Left lobe of liver (tissue), 2 donors: ENCODE results near the gene IL11RA. TPM values are rescaled to one million over a fixed set of nuclear protein-coding genes. Genes with fewer than 3 reads are reported as not detected.

Source experiments
- ATAC-seq: fragments of 200-7000 bp; cut with Tn5 transposase; one replicate; pipeline ENCODE4 v1.9.1; 2020; ENCODE audit warnings: mild to moderate bottlenecking, moderate library complexity
- DNase-seq: peaks from one replicate; pipeline ENCODE4 v3.0.0-alpha.2; 2020; ENCODE audit warnings: low spot score
- total RNA-seq: library from RNA; stranded (reverse); gene quantifications from one replicate; pipeline ENCODE4 v1.2.1, GENCODE V29; 2021
- donor health status: DM: no; HTN: no; CAD: no; lungs with moderate emphysema.
- donor health status: DM: no; HTN: yes; CAD: no.

Gene IL11RA
- 26.5 TPM for total RNA-seq

DNA sequence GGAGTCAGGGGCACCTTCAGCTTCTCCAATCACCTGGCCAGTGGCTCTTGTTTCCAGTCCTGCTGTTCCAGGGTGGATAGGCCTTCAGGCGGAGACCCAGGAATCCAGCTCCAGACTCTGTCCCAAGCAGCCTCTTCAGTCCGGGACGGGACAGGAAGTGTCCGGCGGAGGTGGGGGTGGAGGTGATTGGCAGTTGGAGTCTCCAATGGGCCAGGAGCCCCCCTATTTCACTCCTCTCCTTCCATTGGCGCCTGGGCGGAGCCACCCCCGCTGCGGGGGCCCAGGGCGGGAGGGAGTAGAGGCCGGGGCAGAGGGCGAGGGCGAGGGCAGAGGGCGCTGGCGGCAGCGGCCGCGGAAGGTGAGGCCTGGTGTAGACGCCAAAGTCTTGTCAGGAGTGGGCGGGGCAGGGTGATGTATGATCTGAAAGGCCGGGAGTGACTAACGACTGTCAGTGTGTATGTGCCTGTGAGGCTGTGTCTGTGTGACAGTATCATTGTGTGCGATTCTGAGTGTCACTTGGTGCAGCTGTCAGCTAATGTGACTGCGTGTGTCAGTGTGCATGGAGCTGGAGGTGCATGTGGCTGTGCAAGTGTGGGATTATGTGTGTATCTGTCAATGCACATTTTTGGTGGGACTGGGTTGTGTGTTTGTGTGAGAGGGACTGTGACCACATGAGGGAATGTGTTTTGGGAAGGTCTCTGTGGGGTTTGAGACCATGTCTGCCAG, at the start of gene IL11RA:
Gene IL11RA, plus strand, starts transcription at position 310 of the 726 bp plus-strand sequence. CDS start 3,033 bp downstream, outside the sequence.
- ATAC-seq (peak; percentile 82), DNase-seq (peak; percentile 98)

DNA sequence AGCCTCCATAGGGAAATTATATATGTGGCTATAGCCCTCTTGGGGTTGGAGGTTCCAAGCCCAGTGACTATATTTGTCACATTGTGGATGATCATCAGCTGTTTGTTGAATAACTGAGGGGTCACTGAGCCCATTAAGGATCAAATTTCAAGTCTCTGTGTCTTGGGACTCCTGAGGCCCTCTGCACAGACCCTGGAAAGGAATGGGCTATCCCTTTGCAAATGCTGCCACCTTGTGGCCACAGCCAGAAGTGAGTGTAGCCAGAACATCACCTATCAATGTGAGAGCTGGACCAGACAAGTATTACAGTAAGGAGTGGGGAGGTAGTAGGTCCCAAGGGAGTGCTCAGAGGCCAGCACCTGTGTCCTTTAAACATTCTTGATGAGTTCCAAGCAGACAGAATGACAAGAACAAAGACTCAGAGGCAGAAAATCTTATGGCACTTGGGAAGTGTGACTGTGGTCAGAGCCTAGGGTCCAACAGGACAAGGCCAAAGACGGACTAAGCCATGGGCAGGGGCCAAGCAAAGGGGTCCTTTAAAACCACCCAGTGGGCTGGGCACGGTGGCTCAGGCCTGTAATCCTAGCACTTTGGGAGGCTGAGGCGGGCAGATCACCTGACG, 48.3 kb upstream of the IL11RA start:
- DNase-seq (peak; percentile 82), ATAC-seq (peak; percentile 88)

DNA sequence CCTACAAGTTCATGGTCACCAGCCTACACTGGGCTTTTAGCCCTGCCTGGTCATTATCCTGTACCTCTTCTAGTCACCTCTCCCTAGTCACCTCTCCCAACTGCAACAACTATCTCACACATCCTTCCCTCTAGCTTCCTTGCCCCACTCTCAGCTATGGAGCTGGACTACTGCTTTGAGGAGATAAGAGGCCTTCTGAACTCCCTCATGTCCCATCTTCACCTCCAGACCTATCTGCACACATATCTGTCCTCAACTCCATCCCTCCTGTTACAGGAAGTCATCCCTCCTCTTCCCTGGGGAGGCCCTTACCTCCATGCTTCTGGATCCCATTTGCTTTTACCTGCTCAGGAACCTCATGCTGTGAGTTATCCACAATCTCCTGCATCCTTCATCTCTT, 45.8 kb upstream of the IL11RA start:
- DNase-seq = no peak
- ATAC-seq = no peak

DNA sequence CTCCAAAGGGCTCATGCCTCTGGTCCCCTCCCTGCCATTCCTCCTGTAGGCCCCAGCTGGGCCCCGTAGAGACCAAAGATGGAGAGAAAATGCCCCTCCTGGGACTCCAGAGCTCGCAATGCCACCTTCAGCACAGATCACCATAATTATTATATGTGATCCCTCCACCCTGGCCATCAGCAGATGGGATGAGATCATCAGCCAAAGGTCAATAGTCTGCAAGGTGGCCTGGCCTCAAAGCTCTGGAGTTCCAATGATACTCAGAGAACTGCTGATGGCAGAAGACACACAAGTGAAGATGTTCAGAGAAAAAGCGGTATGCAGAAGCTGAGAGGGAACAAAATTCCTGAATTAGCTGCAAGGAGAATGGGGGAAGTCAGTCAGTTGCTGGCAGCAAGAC, 45.1 kb upstream of the IL11RA start:
- ATAC-seq (peak; percentile 70), DNase-seq (no peak)

DNA sequence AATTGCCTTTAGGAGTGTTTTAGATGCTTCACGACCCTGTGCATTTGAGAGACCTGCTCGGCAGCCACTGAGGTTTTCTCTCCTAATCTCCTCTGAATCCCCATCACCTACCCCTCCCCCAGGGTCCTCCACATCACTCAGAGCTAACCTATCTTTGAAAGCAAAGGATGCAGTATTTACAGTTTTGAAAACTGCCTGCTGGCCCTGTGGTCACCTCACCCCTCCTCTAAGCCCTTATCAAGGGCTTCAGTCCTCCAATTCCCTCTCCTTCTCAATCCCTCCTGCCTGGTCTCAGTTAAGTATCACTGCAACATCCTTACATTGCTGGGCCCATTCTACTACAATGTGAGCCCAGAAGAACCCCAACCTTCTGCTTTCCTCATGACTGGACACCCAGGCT, 44.7 kb upstream of the IL11RA start:
- no peak for ATAC-seq
- DNase-seq = no peak

DNA sequence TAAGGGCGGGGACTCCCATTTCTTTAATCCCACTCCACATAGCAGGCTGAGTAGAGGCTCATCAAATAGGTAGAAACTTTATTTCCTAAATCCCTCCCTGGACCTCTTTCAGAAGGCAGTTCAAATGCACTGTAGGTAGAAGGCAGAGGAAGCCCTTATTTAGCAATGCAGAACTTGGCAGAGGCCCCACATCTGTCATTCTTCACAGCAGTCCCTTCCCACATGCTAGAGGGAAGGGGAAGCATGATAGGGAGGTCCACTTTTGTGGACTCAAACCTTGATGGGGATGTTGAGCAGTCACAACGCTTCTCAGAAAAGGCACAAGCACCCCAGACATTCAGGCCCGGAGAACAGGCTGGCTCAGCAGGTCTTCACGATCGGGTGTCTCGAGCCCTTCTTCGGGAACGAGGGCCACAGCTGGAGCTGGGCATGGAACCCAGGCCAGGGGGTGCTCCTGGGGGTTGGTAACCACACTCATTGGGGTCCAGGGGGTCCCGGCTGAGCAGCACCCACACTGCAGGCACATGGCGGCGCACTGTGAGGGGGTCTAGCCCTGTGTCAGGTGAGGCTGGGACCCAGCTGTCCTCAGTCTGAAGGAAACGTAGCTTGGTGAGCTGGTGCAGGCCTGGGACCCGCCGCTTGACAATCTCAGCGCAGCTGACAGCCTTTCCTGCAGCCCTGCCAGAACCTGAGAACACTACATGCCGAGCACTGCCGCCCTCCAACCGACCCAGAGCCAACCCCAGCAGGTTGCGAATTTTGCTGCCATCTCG, 41.4 kb upstream of the IL11RA start:
- ATAC-seq (no peak), DNase-seq (peak; percentile 60)

DNA sequence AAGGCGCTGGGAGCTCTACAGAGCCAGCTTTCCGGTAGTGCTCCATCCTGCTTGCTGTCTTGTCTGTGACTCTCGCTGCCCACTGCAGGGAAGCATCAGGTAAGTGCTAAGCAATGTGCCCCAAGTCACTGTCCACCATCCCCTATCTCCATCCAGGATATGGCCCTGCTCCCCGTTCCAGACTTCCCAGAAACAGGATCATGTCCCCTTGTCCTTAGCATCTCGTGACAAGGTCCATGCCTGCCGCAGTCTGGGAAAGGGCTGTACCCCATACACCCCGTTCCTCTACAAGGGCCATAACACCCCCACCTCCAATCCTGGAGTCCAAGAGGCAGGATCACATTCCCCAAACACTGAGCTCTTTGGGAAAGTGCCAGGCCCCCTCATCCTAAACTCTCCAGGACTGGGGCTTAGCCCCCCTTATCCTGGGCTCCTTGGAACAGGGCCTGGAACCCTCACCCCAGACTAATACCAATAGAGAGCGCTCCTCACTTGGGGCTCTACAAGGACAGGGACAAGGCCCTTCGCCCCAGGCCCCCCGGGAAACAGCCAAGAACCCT, 40.7 kb upstream of the IL11RA start:
- DNase-seq (peak; percentile 61), ATAC-seq (peak; percentile 7)

DNA sequence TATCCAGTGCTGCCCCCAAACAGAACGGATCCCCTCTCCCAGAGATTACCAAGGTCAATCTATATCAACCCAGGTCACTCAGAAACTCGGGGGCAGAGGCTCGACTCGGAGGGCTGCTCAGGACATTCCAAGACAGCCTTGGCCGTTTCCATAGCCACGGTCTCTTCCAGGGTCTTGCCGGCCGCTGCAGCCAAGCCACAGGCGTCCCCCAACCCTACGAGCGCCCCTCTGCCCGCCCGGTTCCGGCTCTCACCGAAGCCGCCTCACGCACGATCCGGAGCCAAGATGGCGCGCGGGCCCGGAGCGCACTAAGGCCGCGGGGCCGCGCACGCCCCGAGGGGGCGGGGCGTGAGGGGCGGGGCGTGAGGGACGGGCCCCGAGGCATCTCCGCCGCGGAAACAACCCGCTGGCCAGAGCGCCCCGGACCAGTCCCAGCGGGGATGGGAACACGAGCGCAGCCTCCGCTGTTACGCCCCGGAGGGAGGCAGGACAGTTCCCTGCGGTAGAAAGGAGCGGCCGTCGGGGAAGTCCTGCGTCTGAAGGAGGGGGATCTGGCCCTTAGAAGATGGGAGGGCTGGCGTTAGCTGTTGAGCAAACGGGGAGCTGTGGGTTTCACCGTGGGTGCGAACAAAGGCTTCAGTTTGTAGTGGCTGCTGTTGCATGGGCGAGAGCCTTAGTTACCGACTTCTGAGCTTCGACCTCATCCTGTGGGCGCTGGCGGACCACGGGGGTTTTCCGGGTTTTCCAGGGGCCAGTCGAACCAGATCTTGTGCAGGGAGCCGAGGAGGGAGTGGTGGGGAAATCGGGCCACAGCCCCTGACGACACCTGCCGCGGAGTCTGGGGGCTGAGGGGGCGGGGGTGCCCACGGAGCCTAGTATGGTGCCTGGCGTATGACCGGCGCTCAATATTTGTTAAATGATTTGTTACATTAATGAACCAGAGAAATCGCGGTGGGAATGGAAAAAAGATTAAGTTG, 39.9 kb upstream of the IL11RA start, which contains the start of gene RPP25L:
Gene RPP25L, minus strand, starts transcription at position 287 of the 977 bp plus-strand sequence. CDS start 801 bp downstream, outside the sequence.
- DNase-seq = peak; percentile 91
- peak; percentile 93 for ATAC-seq

DNA sequence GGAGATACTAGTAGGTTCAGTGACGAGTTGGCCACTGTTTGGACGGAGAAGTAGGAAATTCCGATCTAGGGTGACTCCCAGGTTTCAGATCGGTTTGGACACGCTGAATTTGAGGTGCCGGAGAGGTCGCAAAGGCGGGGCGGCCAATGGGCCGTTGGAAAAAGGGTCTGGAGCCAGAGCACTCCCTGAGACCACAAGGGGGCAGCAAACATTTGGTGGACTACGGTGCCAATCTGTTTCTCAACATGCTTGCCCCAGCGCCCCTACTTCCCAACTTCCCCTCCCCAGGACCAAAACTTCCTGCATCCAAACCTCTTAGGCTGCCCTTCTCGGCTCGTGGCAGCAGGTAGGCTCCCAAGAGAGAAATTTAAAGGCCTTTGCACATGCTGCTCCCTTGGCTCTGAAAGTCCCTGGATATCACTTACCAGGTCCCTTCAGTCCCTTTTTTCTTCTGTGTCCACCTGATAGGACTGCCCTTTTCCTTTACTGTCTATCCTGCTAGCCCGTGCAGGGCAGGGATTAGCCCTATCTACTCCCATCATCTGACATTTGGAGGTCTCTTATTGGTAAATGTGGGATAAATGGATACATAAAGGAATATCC, 39.1 kb upstream of the IL11RA start:
- peak; percentile 77 for ATAC-seq
- DNase-seq = peak; percentile 84

DNA sequence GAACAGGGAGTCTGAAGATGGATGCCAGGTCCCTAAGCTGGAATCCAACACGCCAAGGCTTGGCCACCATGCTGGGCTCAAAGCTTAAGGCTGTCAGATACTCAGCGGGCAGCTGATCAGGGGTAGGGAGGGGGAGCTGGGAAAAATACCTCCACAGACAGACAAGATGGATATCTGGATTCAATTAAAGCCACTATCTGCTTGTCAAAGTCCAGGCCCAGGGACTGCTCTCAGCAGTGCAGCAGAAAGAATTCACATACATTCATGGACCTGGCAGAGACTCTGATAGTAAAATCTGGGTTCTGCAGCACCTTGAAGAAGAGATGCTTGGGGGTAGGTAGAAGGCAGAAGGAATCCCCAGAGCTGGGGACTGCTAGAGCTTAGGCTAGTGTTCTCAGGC, 36.9 kb upstream of the IL11RA start:
- DNase-seq (no peak), ATAC-seq (no peak)

DNA sequence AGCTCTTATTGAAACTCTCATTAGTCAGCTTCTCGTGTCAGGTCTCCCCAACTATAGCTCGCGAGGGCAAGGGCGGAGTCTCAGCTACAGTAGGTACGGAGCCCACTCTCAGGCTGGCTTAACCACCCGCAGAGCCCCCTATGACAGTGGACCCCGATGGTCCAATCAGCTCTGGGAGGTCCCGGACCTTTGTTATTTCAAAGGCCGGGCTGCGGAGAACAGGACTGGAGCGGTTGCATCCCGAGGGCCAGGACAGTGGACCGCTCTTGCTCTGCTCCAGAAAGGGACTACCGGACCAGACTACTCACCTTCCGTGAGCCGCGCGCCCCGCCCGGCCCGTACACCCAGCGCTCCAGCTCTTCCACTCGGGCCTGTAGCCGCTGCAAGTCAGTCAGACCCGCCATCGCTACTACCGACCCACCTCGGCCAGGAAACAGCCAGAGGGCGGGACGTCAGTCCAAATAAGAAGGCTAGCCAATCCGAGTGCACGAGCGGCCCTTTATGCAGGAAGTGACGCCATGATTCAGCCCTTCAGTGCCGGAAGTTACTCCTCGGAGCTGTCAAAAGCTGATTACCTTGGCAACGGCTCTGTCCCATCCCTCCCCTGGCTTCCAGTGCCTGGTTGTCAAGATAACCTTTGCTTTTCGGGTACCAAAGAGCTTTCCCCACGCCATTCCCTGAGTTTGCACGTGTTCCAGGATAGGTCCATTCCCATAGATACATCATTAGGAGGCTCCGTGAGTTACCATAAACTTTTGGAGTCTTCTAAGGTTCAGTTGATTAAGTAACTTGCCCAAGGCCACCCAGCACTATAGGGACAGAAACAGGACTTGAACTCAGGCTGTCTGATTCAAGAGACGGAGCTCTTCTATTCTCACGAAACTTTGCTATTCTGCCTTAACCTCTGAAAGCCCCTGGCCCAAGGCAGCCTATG, 31.7 kb upstream of the IL11RA start, which contains the start of gene DCTN3:
Gene DCTN3, minus strand, starts transcription at position 435 of the 934 bp plus-strand sequence. Its CDS starts 31 bp downstream, at position 404.
- ATAC-seq = peak; percentile 98

DNA sequence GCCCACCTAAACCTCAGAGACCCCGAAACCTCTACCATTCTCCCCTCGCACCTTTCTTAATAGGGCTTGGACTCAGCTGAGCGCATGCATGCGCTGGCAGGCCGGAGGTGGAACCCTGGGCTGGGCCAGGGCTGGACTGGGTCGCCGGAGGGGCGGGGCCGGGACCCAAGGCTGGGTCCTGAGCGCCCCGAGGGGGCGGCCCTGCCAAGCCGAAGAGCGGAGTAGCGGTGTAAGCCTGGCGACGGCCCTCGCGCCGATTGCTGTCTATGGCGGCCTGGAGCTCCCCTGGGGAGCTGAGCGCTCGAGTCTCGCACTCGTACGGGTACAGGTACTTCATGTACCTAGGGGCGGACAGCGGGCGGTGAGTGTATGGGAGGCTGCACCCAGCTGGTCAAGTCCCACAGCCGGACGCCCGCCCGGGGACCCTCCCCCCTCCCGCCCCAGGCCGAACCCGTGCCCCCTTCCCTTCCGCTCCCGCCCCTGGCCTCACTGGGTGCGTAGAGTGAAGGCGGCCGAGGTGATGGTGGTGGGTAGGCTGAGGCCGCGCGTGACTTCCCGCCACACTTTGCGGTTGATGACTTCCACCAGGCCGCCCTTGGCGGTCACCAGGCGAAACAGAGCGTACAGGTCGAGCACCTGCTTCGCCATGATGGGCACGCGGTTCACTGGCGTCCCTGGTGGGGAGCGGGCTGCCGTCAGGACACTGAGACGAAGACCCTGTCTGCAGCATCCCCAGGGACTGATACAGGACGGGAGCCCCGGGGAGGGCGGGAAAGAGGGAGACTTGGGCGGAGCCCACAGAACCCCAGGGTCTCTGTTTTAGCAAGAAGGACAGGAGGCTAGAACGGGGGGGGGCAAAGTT, 28.4 kb upstream of the IL11RA start:
- DNase-seq = no peak

More for the DNA sequence above, 31.7 kb upstream of the IL11RA start, which contains the start of gene DCTN3:
- peak; percentile 94 for DNase-seq

DNA sequence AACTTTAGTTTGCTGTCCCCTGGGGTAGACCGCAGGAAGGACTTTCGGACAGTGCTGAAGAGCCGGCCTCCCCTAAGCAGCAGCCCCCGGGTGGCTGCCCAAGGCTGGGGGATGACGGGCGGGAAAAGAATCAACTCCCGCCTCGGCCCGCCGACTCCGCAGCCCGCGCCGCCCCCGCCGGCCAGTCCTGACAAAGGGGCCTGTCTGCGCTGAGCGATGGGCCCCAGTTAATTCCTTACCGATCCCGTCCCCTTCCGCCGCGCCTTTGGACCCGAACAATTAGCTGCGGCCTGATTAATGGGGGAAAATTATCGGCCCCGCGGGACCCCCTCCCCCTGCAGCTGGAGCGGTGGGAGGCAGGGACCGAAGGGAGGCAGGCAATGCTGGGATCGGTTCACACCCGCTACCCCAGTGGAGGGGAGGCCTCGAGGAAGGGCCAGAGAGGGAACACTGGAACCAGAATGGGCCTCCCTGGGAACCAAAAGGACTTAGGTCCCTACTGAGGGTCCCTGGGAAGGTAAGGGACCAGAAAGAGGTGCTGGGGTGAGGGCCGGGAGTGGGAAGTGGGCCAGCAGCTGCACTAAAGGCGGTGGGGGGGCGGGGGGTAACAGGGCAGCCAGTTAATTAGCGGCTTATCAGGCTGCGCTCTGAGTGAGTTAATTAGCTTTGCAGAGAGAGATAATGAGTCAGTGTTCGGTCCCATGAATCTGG, 27.4 kb upstream of the IL11RA start:
- no peak for DNase-seq
- no peak for ATAC-seq

More for the DNA sequence above, 28.4 kb upstream of the IL11RA start:
- no peak for ATAC-seq

DNA sequence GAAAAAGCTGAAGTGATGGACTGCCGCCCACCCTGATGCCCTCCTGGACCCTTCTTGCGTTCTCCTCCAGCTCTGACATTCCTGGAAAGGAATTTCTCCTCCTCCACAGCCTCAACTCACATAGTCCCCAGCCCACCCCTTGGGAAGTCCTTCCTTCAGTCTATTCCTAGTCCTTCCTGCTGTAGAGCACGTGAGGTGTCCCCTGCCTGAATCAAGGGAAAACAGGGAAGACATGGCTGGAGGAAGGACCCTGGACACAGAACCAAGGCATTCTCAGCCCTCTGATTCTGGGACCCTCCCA, 26.8 kb upstream of the IL11RA start:
- ATAC-seq (no peak), DNase-seq (no peak)

DNA sequence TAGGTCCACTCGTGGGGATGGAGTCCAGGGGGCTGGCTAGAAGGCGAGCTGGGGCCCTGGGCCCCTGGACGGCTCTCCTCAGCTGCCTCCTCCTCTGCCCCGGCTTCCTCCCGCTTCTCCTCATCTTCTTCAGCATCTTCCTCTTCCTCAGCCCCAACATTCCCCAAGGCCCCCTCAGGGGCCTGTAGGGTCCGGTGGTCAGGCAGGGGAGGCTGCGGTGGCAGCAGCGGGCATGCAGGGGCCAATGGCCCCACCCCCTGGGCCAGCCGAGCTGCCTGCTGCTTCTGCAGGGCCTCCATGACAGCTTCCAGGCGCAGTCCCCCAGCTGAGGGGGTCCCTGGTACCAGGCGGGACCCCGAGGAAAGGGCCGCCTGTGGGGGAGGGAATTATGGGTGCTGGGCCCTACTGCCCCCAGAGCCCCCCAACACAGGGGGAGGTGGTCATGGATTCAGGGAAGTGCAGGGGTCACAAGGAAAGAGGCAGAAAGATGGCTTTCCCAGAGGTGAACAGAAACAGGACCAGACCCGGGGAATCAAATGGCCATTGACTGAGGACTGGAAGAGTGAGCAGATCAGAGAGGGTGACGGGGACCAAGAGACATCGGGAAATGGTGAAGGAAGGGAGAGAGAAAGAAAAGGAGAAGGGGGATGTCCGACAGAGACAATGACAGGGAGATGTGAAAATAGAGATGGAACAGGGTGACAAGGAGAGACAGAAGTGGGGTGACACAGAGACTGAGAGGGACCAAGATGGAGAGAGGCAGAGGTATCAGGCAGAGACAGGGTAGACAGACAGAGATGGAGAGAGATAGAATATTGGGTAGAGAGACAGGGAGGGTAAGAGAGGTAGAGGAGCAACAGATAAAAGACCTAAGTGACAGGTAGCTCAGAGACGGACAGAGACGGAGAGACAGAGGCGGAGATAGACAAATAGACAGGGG, 24.0 kb upstream of the IL11RA start:
- ATAC-seq = no peak
- DNase-seq = no peak
